HepG2 (cell line): ENCODE measurements around the gene ABCG5. TPM values are rescaled to one million over a fixed set of nuclear protein-coding genes. Genes with fewer than 3 reads are reported as not detected.
A peak's percentile ranks its signal among the peaks of the same experiment; 100 is the strongest.

Experiments used
- CEBPG ChIP-seq: IDR thresholded peaks from 2 replicates; pipeline ENCODE4 v1.6.1; 2016
- EEA1 ChIP-seq: sonication (generic); formaldehyde crosslinking; IDR thresholded peaks from 2 replicates; pipeline ENCODE4 v1.5.1; 2020; ENCODE audit warnings: mild to moderate bottlenecking, missing genetic modification reagents, borderline replicate concordance
- FOXP4 ChIP-seq: sonication (generic); formaldehyde crosslinking; IDR thresholded peaks from 2 replicates; pipeline ENCODE4 v1.4.0; 2020; ENCODE audit warnings: missing genetic modification reagents
- GATA4 ChIP-seq: sonication (generic); IDR thresholded peaks from 2 replicates; pipeline ENCODE4 v1.6.1; 2016; ENCODE audit warnings: antibody characterized with exemption, low read depth, borderline replicate concordance
- HMG20B ChIP-seq: conservative IDR thresholded peaks from 2 replicates; pipeline ENCODE4 v1.6.1; 2016; ENCODE audit warnings: missing genetic modification reagents, missing compliant biosample characterization
- NFIC ChIP-seq: IDR thresholded peaks from 2 replicates; pipeline ENCODE4 v1.6.1; 2012; ENCODE audit warnings: mild to moderate bottlenecking, low read length, inconsistent platforms
- NR2C2 ChIP-seq: sonication (generic); formaldehyde crosslinking; IDR thresholded peaks from 2 replicates; pipeline ENCODE4 v1.4.0; 2020; ENCODE audit warnings: missing genetic modification reagents, mild to moderate bottlenecking, moderate library complexity, borderline replicate concordance
- PHF21A ChIP-seq: sonication (generic); formaldehyde crosslinking; IDR thresholded peaks from 2 replicates; pipeline ENCODE4 v1.5.0; 2020; ENCODE audit warnings: mild to moderate bottlenecking, missing genetic modification reagents
- SMAD9 ChIP-seq: sonication (generic); formaldehyde crosslinking; IDR thresholded peaks from 2 replicates; pipeline ENCODE4 v1.5.1; 2020; ENCODE audit warnings: mild to moderate bottlenecking, missing genetic modification reagents
- SP2 ChIP-seq: sonication (generic); formaldehyde crosslinking; IDR thresholded peaks from 2 replicates; pipeline ENCODE4 v1.5.1; 2020; ENCODE audit warnings: mild to moderate bottlenecking, missing genetic modification reagents
- STAG1 ChIP-seq: sonication (generic); formaldehyde crosslinking; IDR thresholded peaks from 2 replicates; pipeline ENCODE4 v1.4.0; 2020; ENCODE audit warnings: missing genetic modification reagents
- TBX2 ChIP-seq: sonication (generic); formaldehyde crosslinking; IDR thresholded peaks from 2 replicates; pipeline ENCODE4 v1.5.0; 2020; ENCODE audit warnings: missing genetic modification reagents, mild to moderate bottlenecking, borderline replicate concordance
- TCF7 ChIP-seq: sonication (generic); IDR thresholded peaks from 2 replicates; pipeline ENCODE4 v1.6.1; 2016; ENCODE audit warnings: antibody characterized with exemption, low read depth
- TFAP4 ChIP-seq: sonication (generic); IDR thresholded peaks from 2 replicates; pipeline ENCODE4 v1.6.1; 2016; ENCODE audit warnings: low read depth, borderline replicate concordance
- ZBTB8A ChIP-seq: sonication (generic); formaldehyde crosslinking; IDR thresholded peaks from 2 replicates; pipeline ENCODE4 v1.4.0; 2020; ENCODE audit warnings: mild to moderate bottlenecking, low read depth, missing genetic modification reagents, borderline replicate concordance
- ZFP82 ChIP-seq: sonication (generic); formaldehyde crosslinking; IDR thresholded peaks from 2 replicates; pipeline ENCODE4 v1.5.1; 2020; ENCODE audit warnings: mild to moderate bottlenecking, missing genetic modification reagents, borderline replicate concordance
- ZKSCAN1 ChIP-seq: fragments of 150-350 bp; IDR thresholded peaks from 2 replicates; pipeline ENCODE4 v1.6.1; 2014; ENCODE audit warnings: low read length
- ZNF207 ChIP-seq: fragments of 450-650 bp; IDR thresholded peaks from 2 replicates; pipeline ENCODE4 v1.6.1; 2016; ENCODE audit warnings: antibody characterized with exemption, borderline replicate concordance
- ZNF234 ChIP-seq: sonication (generic); formaldehyde crosslinking; conservative IDR thresholded peaks from 2 replicates; pipeline ENCODE4 v1.5.1; 2020; ENCODE audit warnings: mild to moderate bottlenecking, missing genetic modification reagents
- ZNF556 ChIP-seq: sonication (generic); formaldehyde crosslinking; IDR thresholded peaks from 2 replicates; pipeline ENCODE4 v1.4.0; 2020; ENCODE audit warnings: mild to moderate bottlenecking, missing genetic modification reagents, borderline replicate concordance
- polyA plus RNA-seq, 8 experiments: library from polyadenylated mRNA; depleted of rRNA in 3 of 8; stranded (reverse) in 7 of 8; unstranded in 1 of 8; fragments of >200 nt; fragmentation: Illumina TruSeq in 4 of 8; extraction: Trizol in 4 of 8; gene quantifications; 2 replicates each; pipeline versions ENCODE4 v1.2.1 to v1.2.3, GENCODE V29; 2011 to 2016; ENCODE audit warnings: low read depth in 4 of 8, missing spikeins in 1 of 8, mixed read lengths in 1 of 8; ENCODE audit not compliant: insufficient read depth in 1 of 8
- total RNA-seq, 5 experiments: library from RNA; depleted of rRNA; stranded (reverse); fragments of >200 nt; fragmentation: Illumina TruSeq; extraction: Trizol; gene quantifications; 2 replicates each; pipeline ENCODE4 v1.2.3, GENCODE V29; 2016; ENCODE audit warnings: low read depth in 1 of 5
- TF ChIP-seq, protein P1 (sequence below): IDR thresholded peaks from 2 replicates; pipeline ENCODE4 v1.6.1; 2016; ENCODE audit warnings: low read depth, missing genetic modification reagents, missing compliant biosample characterization

The ABCG5 gene
- total and polyA plus RNA-seq, 2 of the 13 experiments (the other 11 are each of a cell fraction or from before 2014, with no cell fraction given) = 15.1 to 39.0 TPM

GRCh38 chr2:43841949-43842865 lies 3.6 kb upstream of the ABCG5 start (continued):
- TF ChIP-seq HMG20B (CRISPR knock-in tag) (peak; percentile 61; the same call in 1 of the 2 replicates), NR2C2 (CRISPR knock-in tag) (peak; percentile 51; the same call in 1 of the 2 replicates), STAG1 (CRISPR knock-in tag) (no peak), ZNF207 (no peak), TCF7 (peak; percentile 98), TFAP4 (peak; percentile 46; the same call in 1 of the 2 replicates), CEBPG (peak; percentile 67), TBX2 (CRISPR knock-in tag) (peak; percentile 75; the same call in 1 of the 2 replicates), SMAD9 (CRISPR knock-in tag) (no peak), ZKSCAN1 (no peak), FOXP4 (CRISPR knock-in tag) (peak; percentile 94), EEA1 (no peak), NFIC (0 out of 2 replicates have a peak, but pooled peaks have one; percentile 65), SP2 (CRISPR knock-in tag) (0 out of 2 replicates have a peak, but pooled peaks have one; percentile 22), ZNF234 (CRISPR knock-in tag) (no peak), ZBTB8A (CRISPR knock-in tag) (no peak), ZFP82 (no peak), GATA4 (peak; percentile 91), PHF21A (CRISPR knock-in tag) (peak; percentile 45; the same call in 1 of the 2 replicates), ZNF556 (CRISPR knock-in tag) (peak; percentile 26; the same call in 1 of the 2 replicates)
- TF ChIP-seq, protein P1, sequence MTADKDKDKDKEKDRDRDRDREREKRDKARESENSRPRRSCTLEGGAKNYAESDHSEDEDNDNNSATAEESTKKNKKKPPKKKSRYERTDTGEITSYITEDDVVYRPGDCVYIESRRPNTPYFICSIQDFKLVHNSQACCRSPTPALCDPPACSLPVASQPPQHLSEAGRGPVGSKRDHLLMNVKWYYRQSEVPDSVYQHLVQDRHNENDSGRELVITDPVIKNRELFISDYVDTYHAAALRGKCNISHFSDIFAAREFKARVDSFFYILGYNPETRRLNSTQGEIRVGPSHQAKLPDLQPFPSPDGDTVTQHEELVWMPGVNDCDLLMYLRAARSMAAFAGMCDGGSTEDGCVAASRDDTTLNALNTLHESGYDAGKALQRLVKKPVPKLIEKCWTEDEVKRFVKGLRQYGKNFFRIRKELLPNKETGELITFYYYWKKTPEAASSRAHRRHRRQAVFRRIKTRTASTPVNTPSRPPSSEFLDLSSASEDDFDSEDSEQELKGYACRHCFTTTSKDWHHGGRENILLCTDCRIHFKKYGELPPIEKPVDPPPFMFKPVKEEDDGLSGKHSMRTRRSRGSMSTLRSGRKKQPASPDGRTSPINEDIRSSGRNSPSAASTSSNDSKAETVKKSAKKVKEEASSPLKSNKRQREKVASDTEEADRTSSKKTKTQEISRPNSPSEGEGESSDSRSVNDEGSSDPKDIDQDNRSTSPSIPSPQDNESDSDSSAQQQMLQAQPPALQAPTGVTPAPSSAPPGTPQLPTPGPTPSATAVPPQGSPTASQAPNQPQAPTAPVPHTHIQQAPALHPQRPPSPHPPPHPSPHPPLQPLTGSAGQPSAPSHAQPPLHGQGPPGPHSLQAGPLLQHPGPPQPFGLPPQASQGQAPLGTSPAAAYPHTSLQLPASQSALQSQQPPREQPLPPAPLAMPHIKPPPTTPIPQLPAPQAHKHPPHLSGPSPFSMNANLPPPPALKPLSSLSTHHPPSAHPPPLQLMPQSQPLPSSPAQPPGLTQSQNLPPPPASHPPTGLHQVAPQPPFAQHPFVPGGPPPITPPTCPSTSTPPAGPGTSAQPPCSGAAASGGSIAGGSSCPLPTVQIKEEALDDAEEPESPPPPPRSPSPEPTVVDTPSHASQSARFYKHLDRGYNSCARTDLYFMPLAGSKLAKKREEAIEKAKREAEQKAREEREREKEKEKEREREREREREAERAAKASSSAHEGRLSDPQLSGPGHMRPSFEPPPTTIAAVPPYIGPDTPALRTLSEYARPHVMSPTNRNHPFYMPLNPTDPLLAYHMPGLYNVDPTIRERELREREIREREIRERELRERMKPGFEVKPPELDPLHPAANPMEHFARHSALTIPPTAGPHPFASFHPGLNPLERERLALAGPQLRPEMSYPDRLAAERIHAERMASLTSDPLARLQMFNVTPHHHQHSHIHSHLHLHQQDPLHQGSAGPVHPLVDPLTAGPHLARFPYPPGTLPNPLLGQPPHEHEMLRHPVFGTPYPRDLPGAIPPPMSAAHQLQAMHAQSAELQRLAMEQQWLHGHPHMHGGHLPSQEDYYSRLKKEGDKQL (CRISPR knock-in tag) = peak; percentile 55; the same call in 1 of the 2 replicates
